ENCODE data around the gene PCDH19.

- TF ChIP-seq, protein P1, sequence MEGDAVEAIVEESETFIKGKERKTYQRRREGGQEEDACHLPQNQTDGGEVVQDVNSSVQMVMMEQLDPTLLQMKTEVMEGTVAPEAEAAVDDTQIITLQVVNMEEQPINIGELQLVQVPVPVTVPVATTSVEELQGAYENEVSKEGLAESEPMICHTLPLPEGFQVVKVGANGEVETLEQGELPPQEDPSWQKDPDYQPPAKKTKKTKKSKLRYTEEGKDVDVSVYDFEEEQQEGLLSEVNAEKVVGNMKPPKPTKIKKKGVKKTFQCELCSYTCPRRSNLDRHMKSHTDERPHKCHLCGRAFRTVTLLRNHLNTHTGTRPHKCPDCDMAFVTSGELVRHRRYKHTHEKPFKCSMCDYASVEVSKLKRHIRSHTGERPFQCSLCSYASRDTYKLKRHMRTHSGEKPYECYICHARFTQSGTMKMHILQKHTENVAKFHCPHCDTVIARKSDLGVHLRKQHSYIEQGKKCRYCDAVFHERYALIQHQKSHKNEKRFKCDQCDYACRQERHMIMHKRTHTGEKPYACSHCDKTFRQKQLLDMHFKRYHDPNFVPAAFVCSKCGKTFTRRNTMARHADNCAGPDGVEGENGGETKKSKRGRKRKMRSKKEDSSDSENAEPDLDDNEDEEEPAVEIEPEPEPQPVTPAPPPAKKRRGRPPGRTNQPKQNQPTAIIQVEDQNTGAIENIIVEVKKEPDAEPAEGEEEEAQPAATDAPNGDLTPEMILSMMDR (IDR thresholded peaks at IDR 0.05): no peak
- no peak for TF ChIP-seq POLR2A (IDR thresholded peaks at IDR 0.05)
Measured at GRCh38 chrX:100435726-100436125, 25.7 kb upstream of the PCDH19 start.

Measured in lower leg skin (tissue), 3 donors.